GM19397 (cell line): ENCODE measurements around the gene KRTAP12-2.

ENCODE experiments used
- ATAC-seq: cut with Tn5 transposase; IDR thresholded peaks from one replicate; pipeline ENCODE4 v1.9.1; 2021; ENCODE audit warnings: mild to moderate bottlenecking, moderate library complexity; ENCODE audit not compliant: unreplicated experiment

Gene KRTAP12-2

GRCh38 chr21:44666401-44667320, at the start of gene KRTAP12-2:
TSS of gene KRTAP12-2 (minus strand) at chr21:44666927. CDS start at chr21:44666886, 41 bp downstream.
- ATAC-seq = no peak

DNA sequence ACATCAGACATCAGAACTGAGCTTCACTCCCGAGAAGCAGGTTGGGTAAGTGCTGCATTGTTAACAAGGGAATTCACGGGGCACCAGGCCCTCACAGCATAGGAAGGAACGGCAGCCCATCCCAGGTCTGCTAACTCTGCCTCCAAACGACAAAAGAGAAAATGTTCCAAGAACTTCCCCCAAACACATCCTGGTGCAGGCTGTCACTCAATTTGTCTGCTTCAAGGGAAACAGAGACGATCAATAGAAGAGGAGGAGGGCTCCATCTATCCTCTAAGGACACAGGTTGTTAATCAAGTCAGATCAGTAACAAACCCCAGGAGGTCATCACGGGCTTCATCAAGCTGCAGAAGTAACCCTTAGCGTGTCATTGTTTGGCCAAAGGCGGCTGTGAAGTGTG, 48.2 kb upstream of the KRTAP12-2 start:
- ATAC-seq = no peak

DNA sequence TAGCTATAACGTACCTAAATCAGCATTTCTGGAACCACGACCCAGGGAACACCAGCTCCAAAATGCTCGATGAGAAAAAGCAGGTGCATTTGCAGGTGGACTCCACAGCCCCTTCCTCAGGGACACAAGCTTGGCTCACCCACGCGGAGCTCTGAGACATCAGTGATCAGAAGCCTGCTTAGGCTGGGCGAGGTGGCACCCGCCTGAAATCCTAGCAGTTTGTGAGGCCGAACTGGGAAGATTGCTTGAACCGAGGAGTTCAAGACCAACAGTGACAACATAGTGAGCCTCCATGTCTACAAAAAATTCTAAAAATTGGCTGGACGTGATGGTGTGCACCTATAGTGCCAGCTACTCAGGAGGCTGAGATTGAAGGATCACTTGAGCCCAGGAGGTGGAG, 47.1 kb upstream of the KRTAP12-2 start:
- ATAC-seq = no peak

DNA sequence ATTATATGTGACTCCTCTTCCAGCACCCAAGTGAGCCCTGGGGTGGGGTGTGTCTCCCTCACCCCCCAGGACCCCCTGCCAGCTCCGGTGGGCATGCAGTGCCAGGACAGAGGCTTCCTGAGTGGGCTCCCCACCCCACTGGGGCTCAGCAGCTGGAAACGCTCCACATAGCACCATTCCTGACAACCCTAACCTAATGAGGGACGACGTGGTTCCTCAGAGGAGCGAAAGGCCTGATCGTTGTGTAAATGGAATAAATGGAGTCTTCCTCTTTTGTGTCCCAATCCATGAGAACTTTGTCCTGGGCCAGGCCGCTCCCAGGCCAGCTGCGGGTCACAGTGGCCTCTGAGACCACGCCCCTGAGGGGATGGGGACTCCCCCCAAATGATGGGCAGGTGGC, 46.4 kb upstream of the KRTAP12-2 start:
- no peak for ATAC-seq

DNA sequence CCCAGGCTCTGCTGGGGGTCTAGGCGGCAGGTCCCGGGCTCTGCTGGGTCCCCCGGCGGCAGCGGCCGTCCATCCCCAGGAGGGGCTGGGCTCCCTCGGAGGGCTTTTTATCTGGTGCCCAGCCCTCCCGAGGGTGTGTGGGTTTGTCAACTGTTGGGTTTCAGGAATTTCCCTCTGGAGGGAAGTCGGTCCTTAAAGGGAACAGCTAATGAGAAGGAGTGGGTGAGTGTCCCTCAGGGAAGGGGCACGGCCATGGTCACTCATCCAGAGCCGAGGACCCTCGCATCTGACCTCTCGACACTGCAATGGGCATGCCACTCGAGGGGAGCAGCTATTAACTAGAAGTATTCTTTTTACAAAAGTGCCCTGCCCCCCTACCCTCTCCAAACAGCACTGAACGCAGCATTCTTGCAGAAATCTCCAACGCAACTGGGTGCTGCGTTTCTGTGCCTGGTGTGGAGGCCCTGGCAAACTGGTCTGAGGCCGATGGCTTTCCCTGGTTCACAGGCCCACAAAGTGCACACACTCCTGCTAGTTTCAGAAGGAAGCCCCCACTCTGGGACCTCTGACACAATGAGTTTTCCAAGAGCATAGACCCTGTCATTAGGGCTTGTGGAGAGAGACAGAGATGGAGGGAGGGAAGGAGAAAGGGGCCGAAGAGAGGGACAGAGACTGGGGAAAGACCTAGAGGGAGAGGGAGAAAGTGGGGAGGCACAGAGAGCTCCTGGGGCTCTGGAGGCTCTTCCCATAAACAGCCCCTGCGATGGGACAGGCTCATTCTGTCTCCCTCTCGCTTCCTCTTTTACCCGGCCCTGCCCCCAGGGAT, 45.7 kb upstream of the KRTAP12-2 start:
- no peak for ATAC-seq

- ATAC-seq = no peak
Measured at GRCh38 chr21:44711327-44712202, 44.8 kb upstream of the KRTAP12-2 start, which contains the start of gene TSPEAR. TSS of gene TSPEAR (minus strand) at chr21:44711572. CDS start at chr21:44711514, 58 bp downstream.

GRCh38 chr21:44710756-44711326, 44.1 kb upstream of the KRTAP12-2 start:
- ATAC-seq = no peak

DNA sequence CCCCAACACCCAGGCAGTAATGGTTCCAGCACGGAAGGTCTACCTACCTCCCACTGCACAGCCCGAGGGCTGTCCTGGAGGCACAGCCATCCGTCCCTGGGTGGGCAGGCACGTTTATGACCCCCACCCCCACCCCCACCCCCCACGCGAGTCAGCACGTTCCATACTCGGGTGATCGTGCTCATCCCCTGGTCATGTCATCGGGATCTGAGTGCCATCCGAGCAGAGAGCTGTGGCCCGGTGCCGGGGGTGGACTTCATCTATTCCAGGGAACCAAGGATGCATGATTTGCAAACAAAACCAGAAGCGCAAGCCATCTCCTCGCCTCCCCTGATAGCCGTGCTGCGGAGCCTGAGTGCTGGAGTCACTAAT, 43.6 kb upstream of the KRTAP12-2 start:
- ATAC-seq = no peak

GRCh38 chr21:44709426-44710293, 42.9 kb upstream of the KRTAP12-2 start:
- ATAC-seq = no peak

GRCh38 chr21:44708866-44709425, 42.2 kb upstream of the KRTAP12-2 start:
- ATAC-seq = no peak

GRCh38 chr21:44708213-44708865, 41.6 kb upstream of the KRTAP12-2 start:
- no peak for ATAC-seq

GRCh38 chr21:44706706-44707581, 40.2 kb upstream of the KRTAP12-2 start:
- ATAC-seq = no peak

DNA sequence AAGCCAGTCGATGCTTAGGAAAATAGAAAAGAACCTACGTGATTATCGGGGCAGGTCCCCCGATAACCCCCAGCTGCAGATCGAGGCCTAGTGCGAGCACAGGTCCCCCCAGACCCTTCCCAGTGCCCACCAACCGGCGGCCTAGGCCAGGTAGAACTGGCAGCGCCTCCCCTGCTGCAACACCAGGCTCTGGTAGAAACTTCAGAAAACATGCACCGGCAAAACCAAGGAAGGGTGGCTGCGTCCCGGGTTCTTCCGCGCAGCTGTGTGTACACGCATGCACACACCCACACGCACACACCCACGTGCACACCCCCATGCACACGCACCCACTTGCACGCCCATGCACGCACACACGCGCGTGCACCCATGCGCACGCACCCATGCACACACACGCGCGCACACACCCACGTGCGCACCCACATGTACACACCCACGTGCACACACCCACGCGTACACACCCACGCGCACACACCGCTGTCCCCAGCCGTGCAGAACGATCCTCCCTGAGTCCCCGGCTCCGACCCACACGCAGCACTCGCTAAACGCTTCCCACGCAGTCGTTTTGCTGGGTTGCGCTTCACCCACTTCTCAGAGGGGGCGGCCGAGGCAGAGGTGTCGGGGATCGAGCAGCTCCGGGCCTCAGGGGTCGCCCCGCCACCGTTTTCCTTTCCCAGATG, 39.4 kb upstream of the KRTAP12-2 start:
- no peak for ATAC-seq

DNA sequence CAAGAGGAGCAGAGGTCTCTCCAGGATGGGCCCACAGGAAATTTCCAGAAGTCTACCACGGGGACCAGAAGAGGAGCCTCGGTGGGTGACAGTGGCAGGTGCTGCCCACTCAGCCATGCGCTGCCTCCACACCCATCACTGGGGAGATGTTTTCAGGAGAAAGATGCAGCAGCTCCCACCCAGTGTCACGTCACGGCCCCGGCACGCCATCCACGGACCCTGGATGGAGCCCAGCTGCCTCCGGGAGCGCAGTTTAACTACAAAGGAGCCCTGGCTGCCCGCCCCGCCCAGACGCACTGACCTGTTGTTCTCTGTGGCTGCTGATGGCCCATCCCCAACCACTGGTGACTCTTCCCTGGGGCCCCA, 37.9 kb upstream of the KRTAP12-2 start:
- no peak for ATAC-seq

- ATAC-seq = no peak
Measured at GRCh38 chr21:44703731-44704635, 37.3 kb upstream of the KRTAP12-2 start.
